B cell (primary cell): ENCODE measurements around the gene MTFR1L. TPM values are rescaled to one million over a fixed set of nuclear protein-coding genes. Genes with fewer than 3 reads are reported as not detected.

Source experiments
- ATAC-seq: fragments of 200-7000 bp; cut with Tn5 transposase; one replicate; pipeline ENCODE4 v1.10.0; 2021; ENCODE audit warnings: low read depth, mild to moderate bottlenecking, moderate number of reproducible peaks, moderate library complexity
- CTCF ChIA-PET: fragments of 350-600 bp; sonication (Branson Sonifier 250); formaldehyde crosslinking; loops from one replicate; lab custom pipeline; 2021; ENCODE audit warnings: antibody characterized with exemption, inconsistent platforms; lab: Charles Lee
- POLR2A ChIA-PET: fragments of 350-600 bp; sonication (Branson Sonifier 250); formaldehyde crosslinking; loops from one replicate; lab custom pipeline; 2021; ENCODE audit warnings: antibody characterized with exemption; lab: Charles Lee
- DNase-seq: peaks from one replicate; pipeline ENCODE4 v3.0.0; 2013
- H2AFZ ChIP-seq: 2 replicates; pipeline ENCODE4 v1.6.1; 2012; ENCODE audit warnings: mild to moderate bottlenecking, low read depth, low read length; ENCODE audit not compliant: insufficient read depth, poor library complexity, severe bottlenecking
- H3K27ac ChIP-seq, 2 donors: 1 replicate in 1 of 2; 2 replicates in 1 of 2; pipeline ENCODE4 v1.5.1; 2012 to 2013; ENCODE audit warnings: low read length in 2 of 2, mild to moderate bottlenecking in 2 of 2, moderate library complexity in 1 of 2
- H3K27me3 ChIP-seq, 4 experiments: fragments of 200-600 bp in 1 of 4; sonication (generic) in 1 of 4; replicated peaks in 1 of 4; 1 replicate in 2 of 4; 2 replicates in 2 of 4; pipeline versions ENCODE4 v1.6.1 to v1.7.0; 2013 to 2016; ENCODE audit warnings: low read length in 3 of 4, mild to moderate bottlenecking in 2 of 4, mixed read lengths in 1 of 4, moderate library complexity in 1 of 4; ENCODE audit not compliant: insufficient read depth in 4 of 4, control insufficient read depth in 3 of 4; ENCODE audit errors: control extremely low read depth in 1 of 4
- H3K36me3 ChIP-seq, 2 experiments: replicated peaks in 1 of 2; 1 replicate in 1 of 2; 2 replicates in 1 of 2; pipeline versions ENCODE4 v1.6.1 to v1.7.1; 2013; ENCODE audit warnings: low read length in 1 of 2; ENCODE audit not compliant: insufficient read depth in 2 of 2, control insufficient read depth in 1 of 2; ENCODE audit errors: control extremely low read depth in 1 of 2, extremely low read depth in 1 of 2
- H3K4me1 ChIP-seq, 2 donors: fragments of 200-600 bp in 1 of 2; sonication (generic) in 1 of 2; 1 replicate in 1 of 2; 2 replicates in 1 of 2; pipeline versions ENCODE4 v1.5.1 to v1.6.1; 2013 to 2017; ENCODE audit warnings: low read length in 2 of 2; ENCODE audit not compliant: control insufficient read depth in 2 of 2, insufficient read depth in 2 of 2
- H3K4me2 ChIP-seq: replicated peaks from 2 replicates; pipeline ENCODE3; 2012; ENCODE audit warnings: mild to moderate bottlenecking, low read depth, low read length; ENCODE audit not compliant: poor library complexity, severe bottlenecking
- H3K4me3 ChIP-seq, 5 experiments: fragments of 200-600 bp in 1 of 5; sonication (generic) in 1 of 5; 1 replicate in 3 of 5; 2 replicates in 2 of 5; pipeline versions ENCODE4 v1.5.1 to v1.7.0; 2011 to 2016; ENCODE audit warnings: low read length in 4 of 5, mild to moderate bottlenecking in 4 of 5, low read depth in 2 of 5, control low read depth in 1 of 5, moderate library complexity in 1 of 5; ENCODE audit not compliant: insufficient read depth in 1 of 5; ENCODE audit errors: control extremely low read depth in 1 of 5, extremely low read depth in 1 of 5
- H3K79me2 ChIP-seq: fragments of 200-600 bp; sonication (generic); one replicate; pipeline ENCODE4 v1.6.0; 2016; ENCODE audit warnings: low read length; ENCODE audit not compliant: control insufficient read depth, insufficient read depth
- H3K9ac ChIP-seq: fragments of 200-600 bp; sonication (generic); 2 replicates; pipeline ENCODE4 v1.6.1; 2017; ENCODE audit warnings: mild to moderate bottlenecking, low read length, moderate library complexity
- H3K9me3 ChIP-seq, 3 donors: one replicate each; pipeline versions ENCODE4 v1.6.1 to v1.7.1; 2013; ENCODE audit warnings: low read length in 2 of 3; ENCODE audit not compliant: control insufficient read depth in 2 of 3, insufficient read depth in 1 of 3; ENCODE audit errors: control extremely low read depth in 1 of 3
- H4K20me1 ChIP-seq: 2 replicates; pipeline ENCODE4 v1.6.0; 2012; ENCODE audit warnings: mild to moderate bottlenecking, low read length; ENCODE audit not compliant: insufficient read depth, control insufficient read depth, poor library complexity, severe bottlenecking
- H3K27ac Mint-ChIP-seq: one replicate; pipeline ENCODE4 v1.8.0; 2021; ENCODE audit warnings: mixed read lengths
- H3K27me3 Mint-ChIP-seq: one replicate; pipeline ENCODE4 v1.8.0; 2021; ENCODE audit warnings: mixed read lengths
- H3K4me1 Mint-ChIP-seq: one replicate; pipeline ENCODE4 v1.8.0; 2021; ENCODE audit warnings: mixed read lengths
- H3K4me3 Mint-ChIP-seq: one replicate; pipeline ENCODE4 v1.8.0; 2021; ENCODE audit warnings: mixed read lengths
- H3K9me3 Mint-ChIP-seq: one replicate; pipeline ENCODE4 v1.8.0; 2022; ENCODE audit warnings: mixed read lengths; ENCODE audit not compliant: insufficient read depth
- EZH2 ChIP-seq: IDR thresholded peaks from 2 replicates; pipeline ENCODE4 v1.6.1; 2012; ENCODE audit warnings: borderline replicate concordance, low read depth, mild to moderate bottlenecking, moderate library complexity, low read length; ENCODE audit not compliant: insufficient read depth, poor library complexity, severe bottlenecking
- WGBS: methylation state at CpG from one replicate; pipeline ENCODE4 v1.1.5; 2013; ENCODE audit warnings: missing lambda C conversion rate; ENCODE audit not compliant: insufficient coverage; 5-methylcytosine and 5-hydroxymethylcytosine counted together
- intact Hi-C: fragments of 100-400 bp; cut with micrococcal nuclease; formaldehyde crosslinking; loops from one replicate; pipeline ENCODE4 v1.10.0; 2022
- polyA plus RNA-seq: library from polyadenylated mRNA; depleted of rRNA; stranded (reverse); fragments of >200 nt; gene quantifications from 2 replicates; pipeline ENCODE4 v1.2.3, GENCODE V29; 2012
- total RNA-seq, 2 donors: library from RNA; stranded (reverse); fragments of 120-200 nt in 1 of 2; gene quantifications; 1 replicate in 1 of 2; 2 replicates in 1 of 2; pipeline versions ENCODE4 v1.2.3 to v1.2.4, GENCODE V29; 2013 to 2022
- TF ChIP-seq, protein P1 (sequence below): fragments of 200-600 bp; IDR thresholded peaks from one replicate; pipeline ENCODE4 v1.8.0; 2022; ENCODE audit warnings: antibody characterized with exemption, mild to moderate bottlenecking

The MTFR1L gene
- total and polyA plus RNA-seq, 2 donors (not counting 1 experiment from before 2014, with no cell fraction given) = 41.5 to 44.6 TPM

DNA sequence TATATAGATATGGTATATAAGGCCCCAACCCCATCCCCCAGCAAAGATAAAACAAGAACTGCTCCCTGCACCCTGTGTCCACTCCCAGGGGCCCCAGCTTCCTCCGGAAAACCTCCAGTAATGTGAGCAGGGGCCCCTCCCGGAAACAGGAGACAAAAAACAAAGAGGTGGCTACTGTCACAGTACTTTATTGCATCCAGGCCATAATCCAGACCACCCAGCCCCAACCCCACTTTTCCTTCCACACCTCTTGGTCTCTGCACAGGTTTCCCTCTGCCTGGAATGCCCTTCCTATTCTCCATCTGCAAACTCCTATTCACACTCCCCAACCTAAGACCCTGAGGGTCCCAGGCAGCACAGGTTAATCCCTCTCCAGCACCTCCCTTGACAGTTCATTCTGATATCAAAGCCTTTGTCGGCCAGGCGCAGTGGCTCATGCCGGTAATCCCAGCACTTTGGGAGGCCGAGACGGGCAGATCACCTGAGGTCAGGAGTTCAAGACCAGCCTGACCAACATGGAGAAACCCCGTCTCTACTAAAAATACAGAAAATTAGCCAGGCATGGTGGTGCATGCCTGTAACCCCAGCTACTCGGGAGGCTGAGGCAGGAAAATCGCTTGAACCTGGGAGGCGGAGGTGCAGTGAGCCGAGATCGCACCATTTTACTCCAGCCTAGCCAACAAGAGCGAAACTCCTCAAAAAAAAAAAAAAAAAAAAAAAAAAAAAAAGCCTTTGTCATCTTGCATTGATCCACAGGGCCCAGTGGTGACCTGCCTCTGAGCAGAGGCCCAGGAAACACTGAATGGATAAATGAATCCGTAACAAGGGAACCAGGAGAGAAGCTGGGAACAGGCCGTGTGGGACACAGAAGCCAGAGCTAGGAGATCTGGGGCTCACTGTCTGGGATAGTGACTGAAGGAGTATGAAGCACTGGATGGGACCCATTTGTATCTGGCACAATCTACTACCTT lies 41.8 kb downstream of the MTFR1L start:
- H3K36me3 ChIP-seq = no peaks in the 10 kb centered on the region
- peak overlapping the region; percentile 48 for H3K4me2 ChIP-seq
- no peak overlapping the region for H3K27ac ChIP-seq
- intact Hi-C loops = no loop called here
- no peaks in the 10 kb centered on the region for H3K27me3 ChIP-seq
- Mint-ChIP-seq H3K27me3 (no peaks in the 10 kb centered on the region), H3K9me3 (no peaks in the 10 kb centered on the region), H3K4me3 (peak overlapping the region; percentile 37), H3K4me1 (peaks cover 26% of the 10 kb centered on the region), H3K27ac (peak overlapping the region; percentile 69)
- CTCF ChIA-PET = interaction anchor here (1.0 to 1.2 kb wide), 3 partner anchors 34 to 41 kb away, joined by 3 read pairs; no protein-coding TSS in a partner anchor
- H3K4me1 ChIP-seq = peaks cover 22 to 30% of the 10 kb centered on the region in 2 donors
- no peak overlapping the region for H2AFZ ChIP-seq
- peaks cover 0 to 4% (median 0%) of the 10 kb centered on the region in 3 donors for H3K9me3 ChIP-seq
- POLR2A ChIA-PET = no interaction called here
- H3K4me3 ChIP-seq = no peak overlapping the region
- DNase-seq (no peak), ATAC-seq (no peak)
- TF ChIP-seq, protein P1, sequence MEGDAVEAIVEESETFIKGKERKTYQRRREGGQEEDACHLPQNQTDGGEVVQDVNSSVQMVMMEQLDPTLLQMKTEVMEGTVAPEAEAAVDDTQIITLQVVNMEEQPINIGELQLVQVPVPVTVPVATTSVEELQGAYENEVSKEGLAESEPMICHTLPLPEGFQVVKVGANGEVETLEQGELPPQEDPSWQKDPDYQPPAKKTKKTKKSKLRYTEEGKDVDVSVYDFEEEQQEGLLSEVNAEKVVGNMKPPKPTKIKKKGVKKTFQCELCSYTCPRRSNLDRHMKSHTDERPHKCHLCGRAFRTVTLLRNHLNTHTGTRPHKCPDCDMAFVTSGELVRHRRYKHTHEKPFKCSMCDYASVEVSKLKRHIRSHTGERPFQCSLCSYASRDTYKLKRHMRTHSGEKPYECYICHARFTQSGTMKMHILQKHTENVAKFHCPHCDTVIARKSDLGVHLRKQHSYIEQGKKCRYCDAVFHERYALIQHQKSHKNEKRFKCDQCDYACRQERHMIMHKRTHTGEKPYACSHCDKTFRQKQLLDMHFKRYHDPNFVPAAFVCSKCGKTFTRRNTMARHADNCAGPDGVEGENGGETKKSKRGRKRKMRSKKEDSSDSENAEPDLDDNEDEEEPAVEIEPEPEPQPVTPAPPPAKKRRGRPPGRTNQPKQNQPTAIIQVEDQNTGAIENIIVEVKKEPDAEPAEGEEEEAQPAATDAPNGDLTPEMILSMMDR = no peak
- TF ChIP-seq EZH2 = no peak
- H3K9ac ChIP-seq = no peak overlapping the region
- 41% methylated on average over 11 of the region's 16 CpGs for WGBS
- no peaks in the 10 kb centered on the region for H3K79me2 ChIP-seq
- no peaks in the 10 kb centered on the region for H4K20me1 ChIP-seq
